ENCODE data around the gene ANXA11. TPM values are rescaled to one million over a fixed set of nuclear protein-coding genes. Genes with fewer than 3 reads are reported as not detected.

ANXA11 gene
- total RNA-seq, 1 experiment from 2014 or later: 181 TPM

GRCh38 chr10:80158598-80159127 is 46.7 kb downstream of the ANXA11 start (continued):
- TF ChIP-seq CTCF (IDR thresholded peaks at IDR 0.05 in 2 of 3, conservative IDR thresholded peaks at IDR 0.05 in 1 of 3; ENCODE audit: borderline replicate concordance in 1 of 3, insufficient read depth in 1 of 3, low read depth in 2 of 3, low read length in 2 of 3) (no peak), ELF1 (IDR thresholded peaks at IDR 0.05; ENCODE audit: borderline replicate concordance, low read depth) (no peak), EZH2 (IDR thresholded peaks at IDR 0.05) (no peak)

- peaks cover 30 to 63% of the 10 kb centered on the region in 2 experiments for H3K4me1 ChIP-seq (ENCODE audit: control insufficient read depth in 1 of 2, insufficient read depth in 2 of 2, low read length in 2 of 2)
- ChIA-PET CTCF (interaction anchor here (1.0 to 1.1 kb wide), 2 partner anchors 14 to 46 kb away, joined by 4 to 5 read pairs; no protein-coding TSS in a partner anchor), RAD21 (ENCODE audit: low non-redundant PET in 1 of 2, low total read pairs in 2 of 2, uncharacterized antibody in 2 of 2, unreplicated experiment in 2 of 2) (interaction anchor here (0.6 to 1.5 kb wide), 3 partner anchors 14 to 326 kb away, joined by 3 to 4 read pairs (median 4); no protein-coding TSS in a partner anchor)
These were observed 47.2 kb downstream of the ANXA11 start for GRCh38 chr10:80158126-80158525.

More at GRCh38 chr10:80158126-80158525, 47.2 kb downstream of the ANXA11 start:
- no peak for TF ChIP-seq POLR2AphosphoS5 (IDR thresholded peaks at IDR 0.05; ENCODE audit: low read depth, low read length)
- Histone ChIP-seq H3K27ac (ENCODE audit: low read depth, low read length) (peak overlapping the region; percentile 94), H3K36me3 (ENCODE audit: control insufficient read depth in 1 of 2, insufficient read depth in 2 of 2, low read length in 2 of 2) (peaks cover 13 to 68% of the 10 kb centered on the region in 2 experiments), H2AFZ (ENCODE audit: low read depth, low read length, poor library complexity, severe bottlenecking) (no peak overlapping the region), H4K20me1 (ENCODE audit: insufficient read depth) (no peaks in the 10 kb centered on the region), H3K9me3 (ENCODE audit: control insufficient read depth in 1 of 2, insufficient read depth in 1 of 2, low read depth in 1 of 2, low read length in 2 of 2) (no peaks in the 10 kb centered on the region), H3K9ac (ENCODE audit: low read length) (peak overlapping the region; percentile 51), H3K4me3 (replicated peaks in 1 of 2; ENCODE audit: low read depth in 1 of 2, low read length in 2 of 2) (peak overlapping the region in 1 of 2 experiments; percentile 29; a peak in 1 of 4 replicates), H3K79me2 (ENCODE audit: insufficient read depth, low read length) (peaks cover 13% of the 10 kb centered on the region; the same call in 1 of the 2 replicates), H3K27me3 (ENCODE audit: insufficient read depth, low read length) (no peaks in the 10 kb centered on the region), H3K4me2 (ENCODE audit: low read length) (peak overlapping the region; percentile 78), H3K9me2 (ENCODE audit: insufficient read depth) (no peaks in the 10 kb centered on the region)
- DNase-seq (ENCODE audit: low read depth, low spot score) (no peak), ATAC-seq (0 out of 2 replicates have a peak, but pooled peaks have one; percentile 3)
- POLR2A ChIA-PET: interaction anchor here (0.7 kb wide), 2 partner anchors 19 to 50 kb away, joined by 3 read pairs; no protein-coding TSS in a partner anchor
- intact Hi-C loops (cut with micrococcal nuclease): loop anchor here (2.0 kb wide), 2 partner anchors 39 to 47 kb away; partner anchors contain the start of gene ANXA11
- BruUV-seq (replicated peaks): no TSS peak

All from HCT116 (cell line).